Measurements from ENCODE around the gene C7orf25. TPM values are rescaled to one million over a fixed set of nuclear protein-coding genes. Genes with fewer than 3 reads are reported as not detected.

C7orf25 gene
- total RNA-seq, 1 experiment from 2014 or later: 2.8 TPM

- Histone ChIP-seq H3K9me3 (replicated peaks) (no peaks in the 10 kb centered on the region; the same call in 1 of the 2 replicates), H3K4me3 (no peak overlapping the region), H3K36me3 (no peaks in the 10 kb centered on the region), H3K27ac (no peak overlapping the region), H3K4me1 (no peaks in the 10 kb centered on the region), H3K27me3 (no peaks in the 10 kb centered on the region)
- peak; percentile 33 to 77 for DNase-seq
These were observed 35.4 kb downstream of the C7orf25 start for GRCh38 chr7:42876182-42877068.

- Histone ChIP-seq H3K9me3 (replicated peaks) (no peaks in the 10 kb centered on the region), H3K36me3 (no peaks in the 10 kb centered on the region), H3K27me3 (no peaks in the 10 kb centered on the region), H3K4me3 (no peak overlapping the region), H3K4me1 (no peaks in the 10 kb centered on the region), H3K27ac (no peak overlapping the region)
- DNase-seq: no peak
These were observed 42.5 kb downstream of the C7orf25 start for GRCh38 chr7:42869131-42870020.

- H3K36me3 ChIP-seq: no peaks in the 10 kb centered on the region
- DNase-seq: no peak
- H3K4me3 ChIP-seq: no peak overlapping the region
- H3K27me3 ChIP-seq: no peaks in the 10 kb centered on the region
- no peak overlapping the region for H3K27ac ChIP-seq
- H3K4me1 ChIP-seq: no peaks in the 10 kb centered on the region
- H3K9me3 ChIP-seq (replicated peaks): no peaks in the 10 kb centered on the region
These were observed 43.4 kb downstream of the C7orf25 start for GRCh38 chr7:42868480-42868879.

Other genes with a start within 250 kb of the C7orf25 start
- gene PSMA2, start 20.1 kb upstream of the C7orf25 start, total RNA-seq (2014; rRNA removed; shearing (Covaris generic)): 178 and 199 TPM in 2 replicates
- gene MRPL32, start 20.3 kb upstream of the C7orf25 start, total RNA-seq (2014; rRNA removed; shearing (Covaris generic)): 68.0 and 79.4 TPM in 2 replicates
- gene HECW1, start 200.6 kb upstream of the C7orf25 start, total RNA-seq (2014; rRNA removed; shearing (Covaris generic)): not detected in 2 replicates